Transverse colon (tissue), 4 donors: Measurements from ENCODE around the gene TMEM209. TPM values are rescaled to one million over a fixed set of nuclear protein-coding genes. Genes with fewer than 3 reads are reported as not detected.

Experiments used
- DNase-seq: peaks from one replicate; pipeline ENCODE4 v3.0.0-alpha.2; 2019
- H3K27ac ChIP-seq, 4 donors: fragments of 200-600 bp; sonication (generic); 2 replicates each; pipeline ENCODE4 v1.5.1; 2016 to 2018; ENCODE audit warnings: inconsistent platforms in 4 of 4
- H3K27me3 ChIP-seq: fragments of 200-600 bp; sonication (generic); 2 replicates; pipeline ENCODE4 v1.5.1; 2017; ENCODE audit warnings: inconsistent platforms
- H3K36me3 ChIP-seq, 4 donors: fragments of 200-600 bp; sonication (generic); 2 replicates each; pipeline ENCODE4 v1.5.1; 2017 to 2019; ENCODE audit warnings: inconsistent platforms in 4 of 4
- H3K4me1 ChIP-seq, 4 donors: fragments of 200-600 bp; sonication (generic); 2 replicates each; pipeline ENCODE4 v1.5.1; 2017 to 2020; ENCODE audit warnings: inconsistent platforms in 4 of 4
- H3K4me3 ChIP-seq, 4 donors: fragments of 200-600 bp; sonication (generic); 1 replicate in 1 of 4; 2 replicates in 3 of 4; pipeline versions ENCODE4 v1.5.1 to v1.6.1; 2017 to 2019; ENCODE audit warnings: inconsistent platforms in 4 of 4
- H3K9me3 ChIP-seq, 2 donors: fragments of 200-600 bp; sonication (generic); 2 replicates each; pipeline ENCODE4 v1.5.1; 2017 to 2019; ENCODE audit warnings: inconsistent platforms in 2 of 2
- EP300 ChIP-seq: sonication (generic); formaldehyde crosslinking; IDR thresholded peaks from one replicate; pipeline ENCODE4 v1.6.1; 2017; ENCODE audit warnings: antibody characterized with exemption, low read depth
- POLR2A ChIP-seq: fragments of 450-650 bp; IDR thresholded peaks from one replicate; pipeline ENCODE4 v1.6.1; 2016; ENCODE audit warnings: antibody characterized with exemption, mild to moderate bottlenecking, moderate library complexity
- POLR2AphosphoS5 ChIP-seq, 3 donors: sonication (generic); formaldehyde crosslinking; IDR thresholded peaks; one replicate each; pipeline ENCODE4 v1.6.1; 2016; ENCODE audit warnings: antibody characterized with exemption in 3 of 3
- WGBS, 2 donors: methylation state at CpG; one replicate each; pipeline ENCODE4 v1.1.5; 2018; ENCODE audit warnings: low coverage in 1 of 2; 5-methylcytosine and 5-hydroxymethylcytosine counted together
- in situ Hi-C, 4 donors: fragments of 200-750 bp; cut with MboI; loops; one replicate each; pipeline versions ENCODE4 v1.15.0 to v1.15.1; 2017; ENCODE audit warnings: low sequenced_read_pairs in 3 of 4, low pct_ligation_motif_present in 1 of 4, low pct_unique_long_range_greater_than_20kb in 1 of 4
- intact Hi-C: fragments of 100-400 bp; cut with DNase I; formaldehyde crosslinking; loops from one replicate; pipeline ENCODE4 v1.15.1; 2023; ENCODE audit warnings: low total_unique reads
- total RNA-seq, 4 donors: library from RNA; depleted of rRNA; stranded (reverse); fragments of >200 nt; gene quantifications; one replicate each; pipeline ENCODE4 v1.1.0, GENCODE V29; 2016
- TF ChIP-seq, protein P1 (sequence below), 5 experiments: fragments of 200-600 bp in 3 of 5; fragments of 450-650 bp in 2 of 5; sonication (generic) in 3 of 5; IDR thresholded peaks; 1 replicate in 2 of 5; 2 replicates in 3 of 5; pipeline ENCODE4 v1.5.1; 2016 to 2017; ENCODE audit warnings: antibody characterized with exemption in 5 of 5, inconsistent platforms in 3 of 5, mild to moderate bottlenecking in 2 of 5, moderate library complexity in 1 of 5

Gene TMEM209
- total RNA-seq, 4 donors from 2014 or later = 8.6 to 57.5 (median 17.8) TPM

DNA sequence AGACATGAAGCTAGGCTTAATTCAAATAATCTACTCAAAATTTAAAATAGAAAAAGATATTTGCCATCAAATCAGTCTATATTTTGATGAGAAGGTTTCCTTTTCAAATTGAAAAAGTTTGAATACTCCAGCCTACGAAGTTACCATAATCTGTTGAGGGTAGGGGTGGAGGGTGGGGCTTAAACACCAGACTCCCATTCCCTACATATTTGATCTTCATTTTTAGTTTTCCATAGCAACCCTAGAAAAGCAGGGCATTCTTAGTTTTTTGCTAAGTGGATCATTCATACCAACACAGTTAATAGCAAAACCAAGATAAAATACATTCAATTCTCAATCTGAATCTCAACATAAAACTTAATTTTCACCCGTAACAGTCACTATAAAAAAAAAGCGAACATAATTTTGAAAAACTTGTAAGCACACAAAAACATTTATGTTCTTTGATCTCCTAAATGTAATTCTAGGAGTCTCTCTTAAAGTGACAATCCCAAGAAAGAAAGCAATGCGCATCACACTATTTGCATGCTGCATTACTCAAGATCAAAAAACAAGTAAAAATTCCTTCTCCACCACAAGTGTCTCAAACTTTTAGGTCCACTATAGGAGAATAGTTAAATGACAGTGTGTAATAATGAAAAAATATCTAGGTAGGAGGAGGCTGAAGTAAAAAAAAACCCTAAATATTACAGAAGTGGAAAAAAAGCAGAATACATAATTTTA lies 30.8 kb downstream of the TMEM209 start:
- H3K36me3 ChIP-seq = peaks cover 0 to 66% (median 29%) of the 10 kb centered on the region in 4 donors
- intact Hi-C loops (no loop called here), in situ Hi-C loops (no loop called here)
- no peak overlapping the region for H3K4me3 ChIP-seq
- 89 to 95% methylated on average over 4 of the region's 4 CpGs for WGBS, 2 donors
- no peak for DNase-seq
- no peak overlapping the region for H3K27ac ChIP-seq
- TF ChIP-seq POLR2AphosphoS5 (IDR thresholded peaks at IDR 0.05) (no peak), EP300 (no peak), POLR2A (no peak)
- TF ChIP-seq, protein P1, sequence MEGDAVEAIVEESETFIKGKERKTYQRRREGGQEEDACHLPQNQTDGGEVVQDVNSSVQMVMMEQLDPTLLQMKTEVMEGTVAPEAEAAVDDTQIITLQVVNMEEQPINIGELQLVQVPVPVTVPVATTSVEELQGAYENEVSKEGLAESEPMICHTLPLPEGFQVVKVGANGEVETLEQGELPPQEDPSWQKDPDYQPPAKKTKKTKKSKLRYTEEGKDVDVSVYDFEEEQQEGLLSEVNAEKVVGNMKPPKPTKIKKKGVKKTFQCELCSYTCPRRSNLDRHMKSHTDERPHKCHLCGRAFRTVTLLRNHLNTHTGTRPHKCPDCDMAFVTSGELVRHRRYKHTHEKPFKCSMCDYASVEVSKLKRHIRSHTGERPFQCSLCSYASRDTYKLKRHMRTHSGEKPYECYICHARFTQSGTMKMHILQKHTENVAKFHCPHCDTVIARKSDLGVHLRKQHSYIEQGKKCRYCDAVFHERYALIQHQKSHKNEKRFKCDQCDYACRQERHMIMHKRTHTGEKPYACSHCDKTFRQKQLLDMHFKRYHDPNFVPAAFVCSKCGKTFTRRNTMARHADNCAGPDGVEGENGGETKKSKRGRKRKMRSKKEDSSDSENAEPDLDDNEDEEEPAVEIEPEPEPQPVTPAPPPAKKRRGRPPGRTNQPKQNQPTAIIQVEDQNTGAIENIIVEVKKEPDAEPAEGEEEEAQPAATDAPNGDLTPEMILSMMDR (IDR thresholded peaks at IDR 0.05) = no peak
- no peaks in the 10 kb centered on the region for H3K27me3 ChIP-seq
- H3K4me1 ChIP-seq = no peaks in the 10 kb centered on the region
- no peaks in the 10 kb centered on the region for H3K9me3 ChIP-seq

DNA sequence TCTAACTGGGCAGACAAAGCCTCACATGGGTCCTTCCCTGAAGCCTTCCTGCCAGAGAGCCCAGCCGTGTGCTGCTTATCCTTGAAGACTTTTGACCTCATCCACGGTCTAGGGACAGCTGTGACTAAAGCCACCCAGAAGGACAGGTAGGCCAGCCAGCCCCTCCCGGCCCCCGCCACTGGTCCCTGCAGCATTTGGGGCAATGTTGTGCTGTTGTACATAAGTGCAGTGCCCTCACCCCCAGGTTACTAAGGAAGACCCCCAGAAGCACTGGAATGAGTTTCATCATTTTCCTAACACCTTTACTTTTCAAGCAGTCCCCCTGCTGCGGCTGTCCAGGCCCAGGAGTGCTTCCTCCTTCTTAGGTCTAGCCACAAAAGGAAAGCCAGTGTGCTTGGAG lies 43.0 kb downstream of the TMEM209 start:
- DNase-seq = no peak
- Histone ChIP-seq H3K9me3 (no peaks in the 10 kb centered on the region), H3K36me3 (peaks cover 0 to 43% (median 16%) of the 10 kb centered on the region in 4 donors), H3K27ac (no peak overlapping the region), H3K4me3 (no peak overlapping the region), H3K27me3 (no peaks in the 10 kb centered on the region), H3K4me1 (no peaks in the 10 kb centered on the region)
- in situ Hi-C loops (no loop called here), intact Hi-C loops (no loop called here)
- 100% methylated on average over 4 of the region's 5 CpGs; no CpG with 5 or more reads in 1 of the 2 donors for WGBS, 2 donors
- TF ChIP-seq, protein P1 (IDR thresholded peaks at IDR 0.05) = no peak
- no peak for TF ChIP-seq EP300
- TF ChIP-seq POLR2A = no peak
- no peak for TF ChIP-seq POLR2AphosphoS5 (IDR thresholded peaks at IDR 0.05)

DNA sequence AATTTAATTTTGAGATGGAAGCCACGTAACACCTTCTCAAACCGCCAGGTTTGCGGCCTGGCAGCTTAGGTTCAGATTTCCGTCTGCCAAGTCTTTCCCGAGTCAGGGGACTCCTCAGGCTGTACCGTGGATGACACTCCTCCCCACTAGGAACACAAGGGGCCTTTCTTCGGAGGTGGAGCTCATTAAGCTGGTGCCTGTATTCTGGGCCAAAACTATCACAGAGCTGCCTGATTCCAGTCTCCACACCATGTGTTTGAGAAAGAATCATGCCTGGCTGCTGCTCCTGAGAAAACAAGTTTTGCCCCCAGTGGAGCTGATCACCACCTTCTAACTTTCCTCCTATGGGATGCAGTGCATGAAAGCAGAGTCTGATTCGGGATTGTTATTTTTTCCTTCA lies 44.8 kb downstream of the TMEM209 start:
- TF ChIP-seq POLR2A = no peak
- TF ChIP-seq POLR2AphosphoS5 (IDR thresholded peaks at IDR 0.05) = no peak
- no peak overlapping the region for H3K4me3 ChIP-seq
- intact Hi-C loops = no loop called here
- no peak for DNase-seq
- 95 to 100% methylated on average over 6 to 8 of the region's 8 CpGs for WGBS, 2 donors
- in situ Hi-C loops = no loop called here
- H3K9me3 ChIP-seq = no peaks in the 10 kb centered on the region
- no peak overlapping the region for H3K27ac ChIP-seq
- peaks cover 0 to 26% (median 12%) of the 10 kb centered on the region in 4 donors for H3K36me3 ChIP-seq
- H3K27me3 ChIP-seq = no peaks in the 10 kb centered on the region
- H3K4me1 ChIP-seq = no peaks in the 10 kb centered on the region

DNA sequence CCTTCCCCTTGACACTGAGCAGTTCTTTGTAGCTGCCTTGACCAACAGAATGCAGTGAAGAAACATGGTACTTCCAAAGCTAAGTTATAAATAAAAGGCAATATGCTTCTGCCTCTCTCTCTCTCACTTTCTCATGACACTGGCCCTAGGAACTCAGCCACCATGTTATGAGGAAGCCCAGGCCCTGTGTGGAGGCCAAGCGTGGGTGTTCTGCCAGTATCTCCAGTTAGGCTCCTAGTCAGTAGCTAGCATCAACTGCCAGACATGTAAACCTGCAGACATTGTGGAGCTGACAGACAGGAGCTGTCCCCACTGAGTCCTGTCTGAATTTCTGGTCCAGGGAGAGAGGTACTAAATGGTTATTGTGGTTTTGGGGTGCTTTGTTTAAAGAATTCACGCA lies 45.2 kb downstream of the TMEM209 start:
- DNase-seq = no peak
- Histone ChIP-seq H3K9me3 (no peaks in the 10 kb centered on the region), H3K27me3 (no peaks in the 10 kb centered on the region), H3K36me3 (peaks cover 0 to 21% (median 10%) of the 10 kb centered on the region in 4 donors), H3K27ac (no peak overlapping the region), H3K4me1 (no peaks in the 10 kb centered on the region), H3K4me3 (no peak overlapping the region)
- intact Hi-C loops (no loop called here), in situ Hi-C loops (no loop called here)
- WGBS, 2 donors = 100% methylated on average over 2 of the region's 2 CpGs; no CpG with 5 or more reads in 1 of the 2 donors
- no peak for TF ChIP-seq POLR2AphosphoS5 (IDR thresholded peaks at IDR 0.05)
- TF ChIP-seq EP300 = no peak
- TF ChIP-seq, protein P1 (IDR thresholded peaks at IDR 0.05) = no peak
- no peak for TF ChIP-seq POLR2A
